GF-D8 (cell line): ENCODE measurements around the gene SLC13A4.
"Not testable (repeated sequence)": the region's sequence is repeated elsewhere in the genome, so short reads cannot be mapped to it uniquely, and the experiment has no call there.

Experiments
- DNase-seq: peaks from one replicate; lab custom pipeline; 2025; lab: John Stamatoyannopoulos, UW

Gene SLC13A4

DNA sequence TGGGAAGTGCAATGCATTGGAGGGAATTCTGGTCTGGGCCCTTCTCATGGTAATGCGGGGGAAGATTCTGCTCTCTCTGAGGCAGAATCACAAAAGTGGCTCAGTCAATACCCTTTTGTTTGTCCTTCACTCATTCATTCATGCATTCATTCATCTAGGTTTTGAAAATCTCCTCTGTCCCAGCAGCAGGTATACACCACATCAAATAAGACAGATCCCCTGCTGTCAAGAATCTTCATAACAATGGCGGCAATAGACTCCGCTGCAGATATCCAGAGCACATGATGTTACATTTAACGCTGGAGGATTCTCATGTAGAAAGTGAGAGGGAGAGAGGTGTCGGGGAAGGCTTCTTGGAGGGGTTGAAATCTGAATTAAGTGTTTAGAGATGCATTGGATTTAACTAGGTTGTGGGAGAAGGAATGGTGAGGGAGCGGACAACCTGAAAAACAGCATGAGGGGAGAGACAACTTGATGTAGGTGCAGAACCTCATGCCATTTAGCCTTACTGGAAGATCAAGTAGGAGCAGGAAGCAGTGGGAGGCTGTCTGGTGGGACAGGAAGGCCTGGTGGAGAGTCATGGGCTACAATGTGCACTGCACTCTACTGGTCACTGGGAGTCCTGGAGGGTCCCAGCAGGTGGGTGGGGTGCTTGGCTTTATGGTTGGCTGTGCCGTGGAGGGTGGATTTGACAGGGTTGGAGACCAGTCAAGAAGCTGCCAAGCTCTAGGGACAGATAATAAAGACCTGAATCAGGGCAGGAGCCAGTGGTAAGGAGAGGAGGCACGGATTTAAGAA, 25.8 kb upstream of the SLC13A4 start:
- DNase-seq = no peak

GRCh38 chr7:135748770-135749169, 20.8 kb upstream of the SLC13A4 start, which contains the start of gene FAM180A:
Gene FAM180A (minus strand): TSS chr7:135748813. CDS start chr7:135748580, 233 bp downstream.
- DNase-seq = no peak

GRCh38 chr7:135747366-135747765, 19.4 kb upstream of the SLC13A4 start:
- no peak for DNase-seq

DNA sequence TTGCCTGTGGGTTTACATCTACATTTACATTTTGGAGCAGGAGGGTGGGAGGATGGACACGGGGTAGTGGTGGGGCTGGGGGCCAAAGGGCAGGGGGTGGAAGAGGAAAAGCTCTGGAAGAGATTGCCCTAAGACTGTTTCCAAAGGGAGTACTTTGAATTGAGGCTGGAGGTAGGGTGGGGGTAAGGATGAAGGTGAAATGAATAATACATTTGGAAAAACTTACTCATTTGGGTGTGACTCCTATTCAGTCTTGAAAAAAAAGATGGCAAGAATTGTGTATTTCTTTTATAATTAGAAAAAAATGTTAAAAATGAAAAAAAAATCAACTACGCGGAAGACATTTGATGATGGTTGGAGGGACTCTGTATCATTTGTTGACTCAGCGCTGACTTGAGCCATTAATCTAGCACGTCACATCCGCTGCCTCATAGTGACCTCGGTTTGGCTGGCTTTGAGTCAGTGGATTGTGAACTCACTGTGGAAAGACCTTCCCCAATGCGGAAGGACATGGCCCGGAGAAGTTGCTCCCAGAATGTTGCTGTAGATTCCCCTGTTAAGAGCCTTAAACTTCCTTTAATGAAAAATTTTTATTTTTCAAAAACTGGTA, 17.8 kb upstream of the SLC13A4 start:
- no peak for DNase-seq

DNA sequence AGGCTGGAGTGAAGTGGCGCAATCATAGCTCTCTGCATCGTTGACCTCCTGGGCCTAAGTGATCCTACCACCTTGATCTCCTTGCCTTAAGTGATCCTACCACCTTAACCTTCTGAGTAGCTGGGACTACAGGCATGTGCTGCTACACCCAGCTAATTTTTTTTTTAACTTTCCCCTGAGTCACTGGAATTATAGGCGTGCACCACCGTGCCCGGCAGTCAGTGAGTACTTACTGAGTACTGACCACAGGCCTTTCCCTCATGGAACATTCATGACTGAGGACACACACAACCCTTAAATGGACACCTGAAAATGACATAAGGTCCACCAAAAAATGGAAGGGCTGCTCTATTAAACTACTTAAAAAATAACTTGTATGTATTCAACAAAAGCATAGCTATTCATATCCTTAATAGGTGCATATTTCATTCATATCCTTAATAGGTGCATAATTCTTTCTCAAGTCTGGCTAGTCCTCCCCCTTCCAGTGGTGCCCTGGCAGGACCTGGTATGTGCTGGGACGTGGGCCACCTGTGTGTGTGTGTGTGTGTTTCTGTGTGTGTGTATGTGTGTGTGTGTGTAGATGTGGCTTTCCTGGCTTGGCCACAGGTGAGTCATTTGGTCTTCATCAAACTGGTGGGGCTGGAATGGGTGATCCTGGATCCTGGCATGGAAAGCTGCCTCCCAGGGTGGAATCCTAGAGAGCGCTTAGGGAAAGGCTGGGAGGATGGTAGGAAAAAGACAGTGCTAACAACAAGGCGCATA, 17.1 kb upstream of the SLC13A4 start:
- no peak for DNase-seq

GRCh38 chr7:135743907-135744731, 16.1 kb upstream of the SLC13A4 start:
- DNase-seq = no peak

DNA sequence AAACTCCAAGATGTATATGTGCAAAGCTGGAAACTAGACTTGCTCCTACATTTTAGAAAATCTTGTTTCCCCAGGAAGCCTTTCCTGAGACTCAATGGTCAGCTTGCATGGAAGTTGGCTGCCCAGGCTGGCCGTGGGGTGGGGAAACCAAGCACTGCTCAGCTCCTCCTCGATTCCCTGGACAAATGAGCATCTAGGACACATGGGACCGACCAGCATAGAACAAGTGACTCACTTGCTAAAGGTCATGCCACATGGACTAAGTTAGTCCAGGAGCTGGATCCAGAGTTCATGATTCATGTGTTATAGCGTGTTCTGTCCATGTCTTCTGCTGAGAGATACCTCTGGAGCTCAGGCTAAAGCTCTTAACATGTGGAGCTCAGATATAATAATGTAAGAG, 14.4 kb upstream of the SLC13A4 start:
- DNase-seq = no peak

DNA sequence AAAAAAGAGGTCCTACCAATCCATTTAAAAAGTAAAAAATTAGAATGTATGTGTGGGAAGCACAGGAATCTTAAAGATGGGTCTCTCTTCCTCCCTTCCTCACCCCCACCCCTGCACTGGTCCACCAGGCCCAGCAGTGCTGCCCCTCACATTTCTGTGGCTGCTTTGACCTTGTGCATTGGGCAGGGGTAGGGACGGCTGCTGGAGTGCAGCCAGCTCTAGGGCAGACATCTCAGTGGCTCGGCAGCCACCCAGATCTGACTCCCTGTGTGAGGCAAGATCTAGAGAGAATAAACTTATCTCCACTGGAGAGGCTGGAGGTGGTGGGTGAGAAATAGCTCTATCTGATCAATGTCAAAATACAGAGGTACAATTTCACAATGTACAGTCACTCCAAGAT, 13.9 kb upstream of the SLC13A4 start:
- DNase-seq = no peak

DNA sequence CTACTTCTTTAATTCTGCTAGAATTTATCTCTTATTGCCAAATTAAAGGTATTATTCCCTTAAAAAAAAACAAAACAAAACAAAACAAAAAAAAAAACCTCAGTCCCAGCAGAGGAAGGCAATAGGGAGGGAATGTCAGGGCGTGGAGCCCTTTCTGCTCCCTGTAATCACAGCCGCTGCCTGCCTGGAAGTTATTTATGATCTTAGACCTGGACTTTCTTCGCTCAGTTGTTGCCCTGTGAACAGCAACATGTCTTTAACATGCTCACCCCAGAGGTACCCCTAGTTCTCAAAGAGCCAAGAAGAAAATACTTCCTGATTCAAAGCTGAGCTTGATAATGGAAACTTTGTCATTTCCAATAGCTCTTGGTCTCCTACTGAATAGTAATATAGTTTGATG, 12.9 kb upstream of the SLC13A4 start:
- DNase-seq = no peak

DNA sequence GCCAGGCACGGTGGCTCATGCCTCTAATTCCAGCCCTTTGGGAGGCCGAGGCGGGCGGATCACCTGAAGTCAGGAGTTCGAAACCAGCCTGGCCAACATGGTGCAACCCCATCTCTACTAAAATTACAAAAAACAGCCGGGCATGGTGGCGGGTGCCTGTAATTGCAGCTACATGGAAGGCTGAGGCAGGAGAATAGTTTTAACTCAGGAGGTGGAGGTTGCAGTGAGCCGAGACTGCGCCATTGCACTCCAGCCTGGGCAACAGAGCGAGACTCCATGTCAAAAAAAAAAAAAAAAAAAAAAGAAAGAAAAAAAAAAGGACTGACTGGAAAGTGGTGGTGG, 9.3 kb upstream of the SLC13A4 start:
- DNase-seq = not testable (repeated sequence)

GRCh38 chr7:135736586-135737305, 8.8 kb upstream of the SLC13A4 start:
- no peak for DNase-seq

GRCh38 chr7:135734343-135734689, 6.3 kb upstream of the SLC13A4 start:
- no peak for DNase-seq

DNA sequence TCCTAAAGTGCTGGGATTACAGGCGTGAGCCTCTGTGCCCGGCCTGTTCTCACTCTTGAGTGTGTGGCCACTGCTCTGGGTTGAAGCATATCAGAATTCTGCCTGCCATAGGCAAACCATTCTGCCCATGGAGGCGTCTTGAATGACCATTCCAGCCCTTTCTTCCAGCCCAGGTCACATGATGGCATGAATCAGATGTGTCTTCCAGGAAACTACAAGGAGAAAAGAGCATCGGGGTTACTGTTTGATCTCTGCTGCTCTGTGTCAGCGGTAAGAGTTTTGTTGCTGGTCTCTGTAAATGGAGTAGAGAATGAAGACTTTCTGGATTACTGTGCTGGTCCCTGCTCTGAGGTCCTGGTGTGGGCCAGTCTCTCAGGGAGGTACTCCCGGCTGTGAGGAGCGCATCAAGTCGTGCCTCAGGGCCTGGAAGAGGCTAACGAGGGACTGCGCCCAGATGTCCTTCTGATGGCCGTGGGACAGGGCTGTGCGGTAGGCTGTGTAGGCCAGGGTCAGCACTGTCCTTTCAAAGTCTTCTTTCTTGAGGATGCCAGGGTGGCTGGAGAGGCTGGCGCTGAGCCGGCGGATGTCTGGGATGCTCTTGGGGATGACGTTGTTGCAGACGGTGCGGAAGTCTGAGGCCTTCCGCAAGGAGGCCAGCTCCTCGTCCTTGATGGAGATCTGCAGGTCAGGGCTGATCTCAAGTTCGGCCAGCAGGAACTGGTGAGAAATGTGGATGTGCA, 5.8 kb upstream of the SLC13A4 start:
- DNase-seq = no peak

DNA sequence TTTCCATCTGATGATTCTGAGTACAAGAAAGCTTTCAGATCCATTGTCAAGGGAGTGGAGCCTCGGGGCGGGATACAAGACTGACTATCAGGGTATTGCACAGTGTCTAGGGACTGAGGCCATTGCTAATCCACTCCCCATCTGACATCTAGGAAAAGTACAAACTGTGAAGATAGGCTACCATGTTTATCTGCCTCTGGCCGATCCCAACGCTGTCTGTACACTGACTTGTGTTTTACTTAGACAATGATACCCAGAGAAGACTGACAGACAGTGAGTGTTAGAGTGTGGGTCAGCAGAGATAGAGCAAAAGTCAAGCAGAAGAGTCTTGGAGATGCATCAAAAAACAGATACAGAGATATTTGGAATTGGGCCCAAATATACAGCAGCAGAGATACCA, 3.1 kb upstream of the SLC13A4 start:
- DNase-seq = no peak

DNA sequence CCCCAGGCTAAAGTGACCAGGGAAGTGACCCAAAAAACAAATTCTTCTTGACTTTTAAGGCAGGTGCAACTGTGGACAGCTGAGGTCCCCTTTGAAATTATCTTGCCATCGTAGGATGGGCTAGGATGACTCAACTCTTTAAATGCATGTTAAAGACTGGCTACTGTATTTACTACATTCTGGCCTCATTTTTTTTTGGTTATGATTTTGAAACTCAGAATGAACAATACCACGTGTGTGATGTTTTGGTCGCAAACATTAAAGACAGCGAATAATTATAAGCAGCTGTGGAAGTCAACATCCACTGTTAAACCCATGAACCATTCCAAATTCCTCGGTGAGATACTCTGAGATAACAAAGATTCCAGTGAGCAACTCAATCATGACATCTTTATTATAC, 1.2 kb upstream of the SLC13A4 start:
- DNase-seq = no peak

- DNase-seq = no peak
Observed at GRCh38 chr7:135726911-135727673, 894 bp downstream of the SLC13A4 start.

DNA sequence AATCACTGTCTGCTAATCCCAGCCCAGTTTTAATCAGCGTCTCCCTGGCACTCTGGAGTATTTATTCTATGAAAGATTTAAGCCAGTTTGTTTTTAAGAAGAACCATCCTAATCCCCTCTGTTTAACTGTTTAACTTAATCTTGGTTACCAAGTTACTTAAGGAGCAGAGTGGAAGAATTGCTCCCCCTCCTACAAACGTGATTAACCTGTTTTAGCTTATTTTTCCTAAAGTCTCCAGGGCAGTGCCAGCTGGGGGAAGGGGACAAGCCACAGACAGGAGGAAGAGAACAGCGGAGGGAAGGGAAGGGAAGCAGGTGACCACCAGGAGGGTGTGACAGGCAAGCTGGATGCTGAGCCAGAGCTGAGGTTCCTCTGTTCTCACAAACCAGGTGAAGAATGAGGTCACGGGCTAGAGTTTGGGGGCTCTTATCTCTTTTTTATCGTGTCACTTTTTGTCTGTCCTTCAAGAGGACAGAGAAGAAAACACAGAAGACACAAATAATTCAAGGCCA, 1.7 kb downstream of the SLC13A4 start:
- no peak for DNase-seq

DNA sequence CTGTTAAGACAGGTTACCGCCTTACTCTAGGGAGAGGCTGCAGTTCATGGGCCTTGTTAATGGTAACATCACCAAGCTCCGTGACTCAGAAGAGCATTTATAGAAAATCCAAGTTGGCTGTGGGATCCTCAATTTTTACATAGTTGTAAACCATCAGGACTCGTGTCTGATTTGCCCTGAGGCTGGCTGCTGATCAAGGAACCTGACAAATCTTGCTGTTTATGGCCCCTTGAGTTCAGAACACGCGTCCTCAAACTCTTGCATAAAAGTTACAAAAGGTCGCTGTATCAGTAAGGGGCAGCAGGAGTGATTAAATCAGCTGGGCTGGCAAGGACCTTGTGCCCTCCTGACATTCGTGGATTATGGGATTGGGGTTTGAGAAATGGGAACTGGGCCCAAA, 4.6 kb downstream of the SLC13A4 start:
- no peak for DNase-seq

DNA sequence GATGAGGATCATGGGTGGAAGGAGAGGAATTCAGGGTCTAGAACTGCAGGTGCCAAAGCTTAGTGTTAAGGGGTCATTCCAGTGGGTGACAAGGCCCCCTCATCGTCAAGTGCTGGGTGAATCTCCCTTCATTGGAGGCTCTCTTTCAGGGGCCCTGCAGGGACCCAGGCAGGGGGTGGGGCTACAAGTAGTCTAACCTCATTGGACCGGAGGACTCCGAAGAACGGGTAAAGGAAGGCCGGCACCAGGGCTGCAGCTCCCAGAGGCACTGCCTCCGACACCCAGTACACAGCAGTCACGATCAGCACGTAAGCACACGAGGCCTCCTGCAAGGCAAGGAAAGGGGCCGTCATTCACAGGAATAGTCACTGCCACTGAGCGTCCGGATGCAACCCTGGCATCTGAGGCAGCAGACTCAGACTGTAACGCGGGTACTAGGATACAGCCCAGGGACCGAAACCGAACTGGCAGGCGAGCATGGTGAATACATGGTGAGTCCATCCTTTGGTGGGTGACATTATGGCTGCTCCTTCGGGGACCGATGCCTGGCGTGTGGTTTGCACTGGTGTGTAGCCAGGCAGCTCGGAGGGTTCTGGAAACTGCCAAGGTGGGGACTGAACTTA, 6.7 kb downstream of the SLC13A4 start:
- no peak for DNase-seq
